ENCODE data around the gene OTOP3.

- no peak for TF ChIP-seq CTCF (optimal IDR thresholded peaks at IDR 0.05 in 1 of 3, IDR thresholded peaks at IDR 0.05 in 1 of 3, conservative IDR thresholded peaks at IDR 0.05 in 1 of 3; ENCODE audit: extremely low read depth in 1 of 3, insufficient read depth in 2 of 3, low read length in 3 of 3)
- no peak for TF ChIP-seq EZH2 (IDR thresholded peaks at IDR 0.05; ENCODE audit: low read length)
Measured at GRCh38 chr17:74986206-74986576, 50.5 kb downstream of the OTOP3 start.
